GM18507 (cell line): ENCODE measurements around the gene ENO3.
A peak's percentile ranks its signal among the peaks of the same experiment; 100 is the strongest.

Experiments used
- DNase-seq: peaks from one replicate; pipeline ENCODE4 v3.0.0; 2011; ENCODE audit warnings: low read depth; ENCODE audit not compliant: insufficient read length; ENCODE audit errors: extremely low spot score
- FAIRE-seq: peaks from 2 replicates; lab custom pipeline; 2011; peaks lifted over from hg19 to GRCh38; lab: Jason Lieb, UNC

Gene ENO3

GRCh38 chr17:4934173-4934979, 16.5 kb upstream of the ENO3 start:
- peak; percentile 95 for FAIRE-seq
- DNase-seq = no peak

- no peak for DNase-seq
These were observed 15.3 kb upstream of the ENO3 start for GRCh38 chr17:4935650-4936049.

GRCh38 chr17:4936436-4936835, 14.5 kb upstream of the ENO3 start:
- DNase-seq (no peak), FAIRE-seq (no peak)

More at GRCh38 chr17:4935650-4936049, 15.3 kb upstream of the ENO3 start:
- FAIRE-seq = no peak

DNA sequence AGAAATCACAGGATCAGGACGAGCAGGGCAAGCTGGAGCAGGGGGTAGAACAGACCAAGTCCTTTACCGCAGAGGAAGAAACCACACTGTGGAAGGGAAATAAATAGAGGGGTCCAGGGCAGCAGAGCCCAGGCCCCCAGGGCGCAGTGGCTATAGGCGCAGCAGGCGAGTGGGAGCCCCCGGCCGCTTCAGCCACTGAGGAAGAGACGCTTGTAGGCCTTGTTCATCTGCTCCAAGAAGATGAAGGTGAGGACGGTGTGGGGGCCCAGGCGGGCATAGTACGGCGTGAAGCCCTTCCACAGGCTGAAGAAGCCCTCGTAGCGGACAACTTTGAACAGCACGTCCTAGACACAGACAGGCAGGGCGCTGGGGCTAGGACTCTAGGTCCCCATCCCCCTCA, 13.4 kb upstream of the ENO3 start:
- FAIRE-seq = no peak
- DNase-seq = no peak

- no peak for FAIRE-seq
These were observed 12.8 kb upstream of the ENO3 start for GRCh38 chr17:4938069-4938491.

GRCh38 chr17:4938688-4939545, 12.0 kb upstream of the ENO3 start:
- FAIRE-seq (peak; percentile 42), DNase-seq (no peak)

More at GRCh38 chr17:4938069-4938491, 12.8 kb upstream of the ENO3 start:
- no peak for DNase-seq

- DNase-seq (no peak), FAIRE-seq (no peak)
These were observed 11.4 kb upstream of the ENO3 start for GRCh38 chr17:4939546-4939795.

GRCh38 chr17:4939796-4940554, 10.9 kb upstream of the ENO3 start, which contains the start of the genes RNF167 and SLC25A11:
Gene RNF167 (plus strand): TSS chr17:4940268. CDS start chr17:4940910, 642 bp downstream.
Gene SLC25A11 (minus strand): TSS chr17:4940046. CDS start chr17:4939910, 136 bp downstream.
- FAIRE-seq (peak; percentile 100), DNase-seq (peak; percentile 88)

- FAIRE-seq (no peak), DNase-seq (no peak)
These were observed 10.2 kb upstream of the ENO3 start for GRCh38 chr17:4940555-4941318.

GRCh38 chr17:4941319-4941610, 9.7 kb upstream of the ENO3 start:
- no peak for DNase-seq
- no peak for FAIRE-seq

GRCh38 chr17:4942760-4943508, 8.0 kb upstream of the ENO3 start:
- FAIRE-seq (no peak), DNase-seq (no peak)

GRCh38 chr17:4944163-4944553, 6.8 kb upstream of the ENO3 start:
- DNase-seq = no peak
- FAIRE-seq = peak; percentile 89

GRCh38 chr17:4944554-4945175, 6.3 kb upstream of the ENO3 start:
- DNase-seq = no peak
- FAIRE-seq = no peak

DNA sequence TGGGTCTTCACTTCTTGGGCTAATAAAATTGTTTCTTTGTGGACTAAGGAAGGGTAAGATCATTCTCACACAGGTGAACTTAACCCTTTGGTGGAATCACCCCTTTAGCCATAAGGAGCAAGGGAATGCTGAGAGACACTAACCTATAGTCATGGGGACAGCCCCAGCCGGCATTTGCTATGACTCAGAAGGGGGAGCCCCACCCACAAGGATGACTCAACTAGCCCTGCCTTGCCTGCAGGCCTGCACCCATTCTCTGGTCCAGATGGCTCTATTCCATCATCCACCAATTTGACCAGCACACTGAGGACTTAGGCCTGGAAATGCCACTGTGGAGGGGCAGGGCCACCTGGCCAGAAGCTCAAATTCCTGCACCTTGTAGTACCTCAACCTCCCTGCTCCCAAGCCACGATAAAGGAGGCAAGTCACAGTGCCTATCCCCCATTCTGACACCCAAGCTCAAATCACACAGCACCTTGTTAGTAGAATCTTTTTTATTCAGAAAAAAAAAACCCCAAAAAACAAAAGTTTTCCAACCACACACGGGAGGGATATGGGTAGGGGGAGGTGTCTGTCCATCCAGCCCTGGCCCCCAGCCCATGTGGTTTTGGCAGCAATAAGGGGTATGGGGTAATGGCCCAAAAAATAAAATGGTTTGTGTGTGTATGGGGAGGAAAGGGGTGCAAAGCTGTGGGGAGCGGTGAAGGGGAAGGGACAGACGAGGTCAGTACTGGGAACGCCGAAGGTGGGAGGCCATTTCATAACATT, 5.6 kb upstream of the ENO3 start:
- FAIRE-seq (peak; percentile 94), DNase-seq (no peak)

DNA sequence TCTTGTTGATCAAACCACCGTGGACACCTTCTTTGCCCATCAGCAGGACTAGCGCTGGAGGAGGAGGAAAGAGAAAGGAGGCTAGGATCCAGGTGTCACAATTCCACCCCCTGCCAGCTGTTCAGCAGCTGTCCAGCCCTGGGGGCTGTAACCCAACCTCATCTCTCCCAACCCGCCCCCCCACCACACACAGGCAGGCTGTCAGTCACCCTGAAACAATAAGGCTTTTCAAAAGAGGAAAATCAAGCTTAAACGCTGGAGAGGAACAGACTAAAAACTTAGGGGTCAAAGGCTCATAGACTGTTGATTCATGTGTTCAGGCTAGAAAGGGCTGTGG, 5.0 kb upstream of the ENO3 start:
- FAIRE-seq (peak; percentile 36), DNase-seq (no peak)

- peak; percentile 65 for FAIRE-seq
These were observed 4.5 kb upstream of the ENO3 start for GRCh38 chr17:4946312-4946976.

GRCh38 chr17:4947010-4947410, 3.9 kb upstream of the ENO3 start:
- DNase-seq (no peak), FAIRE-seq (peak; percentile 56)

More at GRCh38 chr17:4946312-4946976, 4.5 kb upstream of the ENO3 start:
- no peak for DNase-seq
